ENCODE results near the gene DGKD. TPM values are rescaled to one million over a fixed set of nuclear protein-coding genes. Genes with fewer than 3 reads are reported as not detected.

The DGKD gene
- total and polyA plus RNA-seq, 9 of the 15 experiments (the other 6 are each of a cell fraction or from before 2014, with no cell fraction given): 0.52 to 29.5 (median 10.6) TPM

GRCh38 chr2:233466991-233467603 is 112.8 kb downstream of the DGKD start:
- FAIRE-seq (no peak), ATAC-seq (no peak), DNase-seq (ENCODE audit: extremely low read depth in 1 of 4, low spot score in 3 of 4) (no peak)
- TF ChIP-seq ZNF445 (CRISPR knock-in tag; IDR thresholded peaks at IDR 0.05; ENCODE audit: low read depth): no peak
- TF ChIP-seq EGR1 (conservative IDR thresholded peaks at IDR 0.05): no peak
- no peak for TF ChIP-seq ARID1B (IDR thresholded peaks at IDR 0.05)
- TF ChIP-seq RBM15 (IDR thresholded peaks at IDR 0.05; ENCODE audit: insufficient read depth, low read length): no peak
- no peak for TF ChIP-seq GTF2F1 (IDR thresholded peaks at IDR 0.05; ENCODE audit: low read depth, low read length)
- no peaks in the 10 kb centered on the region for H3K9me1 ChIP-seq (ENCODE audit: control insufficient read depth, insufficient read depth, low read length)
- H3K79me2 ChIP-seq (ENCODE audit: control insufficient read depth, insufficient read depth, low read length): no peaks in the 10 kb centered on the region
- WGBS (ENCODE audit: insufficient coverage, low coverage, missing lambda C conversion rate): 84% methylated on average over 19 of the region's 20 CpGs
- H2AFZ ChIP-seq (ENCODE audit: low read depth, low read length): no peak overlapping the region
- H3K9ac ChIP-seq (ENCODE audit: insufficient read depth in 1 of 2, low read depth in 2 of 2, low read length in 2 of 2): no peak overlapping the region
- no peak overlapping the region for H3K27ac ChIP-seq (ENCODE audit: extremely low read depth, low read depth, low read length)
- H4K20me1 ChIP-seq (replicated peaks; ENCODE audit: control insufficient read depth, insufficient read depth, low read length): no peaks in the 10 kb centered on the region
- in situ Hi-C loops (cut with MboI) (no loop called here), intact Hi-C loops (cut with micrococcal nuclease) (no loop called here)
- no peak overlapping the region for H3K4me2 ChIP-seq (ENCODE audit: insufficient read depth, low read length)
- H3K27me3 ChIP-seq (ENCODE audit: control insufficient read depth in 2 of 2, insufficient read depth in 2 of 2, low read length in 2 of 2): no peaks in the 10 kb centered on the region
- no peak overlapping the region for H3K4me3 ChIP-seq
- POLR2A ChIA-PET: interaction anchor here (0.9 kb wide), 1 partner anchor 173 kb away, joined by 3 read pairs; no protein-coding TSS in a partner anchor
- CTCF ChIA-PET (ENCODE audit: low intra/inter-chr PET ratio): no interaction called here
- BruUV-seq (replicated peaks): no TSS peak
- no peaks in the 10 kb centered on the region for H3K9me3 ChIP-seq (replicated peaks; ENCODE audit: control insufficient read depth, insufficient read depth, low read depth, low read length)
- peaks cover 36% of the 10 kb centered on the region; the same call in 2 of the 3 replicates for H3K36me3 ChIP-seq (ENCODE audit: control insufficient read depth, insufficient read depth, low read length)
- H3K4me1 ChIP-seq (replicated peaks in 1 of 2; ENCODE audit: control insufficient read depth in 2 of 2, insufficient read depth in 2 of 2, low read length in 2 of 2): peaks cover 2 to 26% of the 10 kb centered on the region in 2 experiments; a peak in 3 of 5 replicates
